ENCODE measurements around the gene SNX6.

SNX6 gene

GRCh38 chr14:34633742-34634141 lies 3.8 kb upstream of the SNX6 start:
- no peak for DNase-seq

- no peak for DNase-seq
Measured at GRCh38 chr14:34632411-34632978, 2.5 kb upstream of the SNX6 start.

GRCh38 chr14:34629344-34629656 lies 648 bp downstream of the SNX6 start:
- DNase-seq: no peak

- no peak for DNase-seq
Measured at GRCh38 chr14:34628681-34629135, 1.2 kb downstream of the SNX6 start.

DNA sequence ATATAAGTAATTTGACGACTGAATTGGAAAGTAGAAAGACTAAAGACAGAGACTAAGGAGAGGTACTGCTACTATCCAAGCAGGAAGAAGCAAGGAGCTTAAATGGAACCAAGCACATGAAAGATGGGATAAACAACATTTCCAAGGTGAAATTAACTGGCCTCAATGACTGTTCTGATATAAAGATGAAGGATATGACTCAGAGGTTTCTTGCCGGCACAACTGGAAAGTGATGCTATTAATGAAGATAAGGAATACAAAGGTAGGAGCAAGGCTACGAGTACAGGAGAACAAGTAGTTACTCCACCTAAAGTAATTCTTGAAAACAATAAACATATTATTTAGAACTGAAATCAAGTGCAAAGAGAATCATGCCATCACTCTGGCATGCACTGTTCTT lies 6.4 kb downstream of the SNX6 start:
- DNase-seq: no peak

GRCh38 chr14:34620839-34621238 lies 9.1 kb downstream of the SNX6 start:
- DNase-seq: no peak

DNA sequence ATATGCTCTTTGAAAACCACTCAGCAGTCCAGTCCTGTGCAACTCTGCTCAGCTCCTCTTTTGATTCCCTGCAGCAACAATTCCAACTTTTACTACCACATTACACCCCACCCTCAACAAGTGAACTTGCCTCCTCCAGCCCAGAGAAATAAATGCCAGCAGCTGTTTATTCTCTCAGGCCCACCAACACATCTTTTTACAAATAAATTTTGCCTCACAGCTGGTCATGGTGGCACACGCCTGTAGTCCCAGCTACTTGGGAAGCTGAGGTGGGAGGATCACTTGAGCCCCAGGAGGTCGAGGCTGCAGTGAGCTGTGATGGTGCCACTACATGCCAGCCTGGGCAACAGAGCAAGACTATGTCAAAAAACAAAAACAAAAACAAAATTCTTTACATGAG lies 9.8 kb downstream of the SNX6 start:
- no peak for DNase-seq

GRCh38 chr14:34619471-34619870 lies 10.5 kb downstream of the SNX6 start:
- DNase-seq: no peak

GRCh38 chr14:34616360-34616759 lies 13.6 kb downstream of the SNX6 start:
- DNase-seq: no peak

DNA sequence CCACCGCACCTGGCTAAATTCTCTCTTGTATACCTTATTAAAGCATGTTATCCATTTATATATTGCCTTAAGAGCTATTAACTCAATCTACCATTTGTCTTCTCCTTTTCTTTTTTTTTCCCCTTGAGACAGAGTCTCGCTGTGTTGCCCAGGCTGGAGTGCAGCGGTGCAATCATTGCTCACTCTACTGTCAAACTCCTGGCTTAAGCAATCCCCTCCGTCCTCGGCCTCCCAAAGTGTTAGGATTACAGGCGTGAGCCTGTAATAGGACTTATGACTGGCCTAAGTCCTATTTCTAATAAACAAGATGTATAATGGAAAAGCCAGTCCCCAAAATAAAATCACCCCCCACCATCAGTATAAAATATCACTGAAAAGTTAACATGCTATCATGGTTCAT lies 14.4 kb downstream of the SNX6 start:
- no peak for DNase-seq

GRCh38 chr14:34614638-34615037 lies 15.3 kb downstream of the SNX6 start:
- DNase-seq: no peak

GRCh38 chr14:34610101-34610500 lies 19.8 kb downstream of the SNX6 start:
- no peak for DNase-seq

DNA sequence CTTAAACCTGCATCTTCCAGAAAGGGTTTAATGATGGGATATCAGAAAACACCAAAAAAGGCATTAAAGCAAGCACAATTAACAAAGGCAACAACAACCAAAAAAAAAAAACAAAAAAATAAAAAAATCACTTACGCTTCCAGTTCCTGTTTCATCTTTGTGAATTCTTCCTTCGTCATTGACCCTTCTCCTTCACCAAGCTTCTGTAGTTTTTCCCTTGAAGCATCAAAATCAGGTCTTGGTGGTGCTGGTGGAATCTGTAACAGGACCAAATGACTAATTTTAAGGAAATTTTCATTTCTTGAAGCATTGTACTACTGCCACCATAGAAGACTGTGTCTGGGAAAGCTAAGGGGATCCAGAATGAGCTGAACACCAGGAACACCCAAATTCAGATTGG lies 24.5 kb downstream of the SNX6 start:
- no peak for DNase-seq

GRCh38 chr14:34604995-34605394 lies 25.0 kb downstream of the SNX6 start:
- DNase-seq: no peak

- no peak for DNase-seq
Measured at GRCh38 chr14:34596891-34597290, 33.1 kb downstream of the SNX6 start.

GRCh38 chr14:34593740-34594375 lies 36.1 kb downstream of the SNX6 start:
- DNase-seq: no peak

GRCh38 chr14:34592623-34593022 lies 37.3 kb downstream of the SNX6 start:
- no peak for DNase-seq

- DNase-seq: no peak
Measured at GRCh38 chr14:34583525-34583924, 46.4 kb downstream of the SNX6 start.

GRCh38 chr14:34582117-34582680 lies 47.7 kb downstream of the SNX6 start:
- no peak for DNase-seq

DNA sequence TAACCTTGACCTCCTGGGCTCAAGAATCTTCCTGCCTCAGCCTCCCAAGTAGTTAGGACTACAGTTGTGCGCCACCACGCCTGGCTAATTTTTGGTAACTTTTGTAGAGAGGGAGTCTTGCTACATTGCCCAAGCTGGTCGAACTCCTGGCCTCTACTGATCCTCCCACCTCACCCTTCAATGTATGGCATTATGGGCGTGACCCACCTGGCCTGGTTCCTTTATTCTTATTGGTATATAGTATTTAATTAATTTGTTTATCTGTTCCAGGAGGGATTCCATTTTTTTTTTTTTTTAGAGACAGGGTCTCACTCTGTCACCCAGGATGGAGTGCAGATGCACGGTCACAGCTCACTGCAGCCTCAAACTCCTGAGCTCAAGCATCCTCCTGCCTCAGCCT lies 49.6 kb downstream of the SNX6 start:
- DNase-seq: no peak

DNA sequence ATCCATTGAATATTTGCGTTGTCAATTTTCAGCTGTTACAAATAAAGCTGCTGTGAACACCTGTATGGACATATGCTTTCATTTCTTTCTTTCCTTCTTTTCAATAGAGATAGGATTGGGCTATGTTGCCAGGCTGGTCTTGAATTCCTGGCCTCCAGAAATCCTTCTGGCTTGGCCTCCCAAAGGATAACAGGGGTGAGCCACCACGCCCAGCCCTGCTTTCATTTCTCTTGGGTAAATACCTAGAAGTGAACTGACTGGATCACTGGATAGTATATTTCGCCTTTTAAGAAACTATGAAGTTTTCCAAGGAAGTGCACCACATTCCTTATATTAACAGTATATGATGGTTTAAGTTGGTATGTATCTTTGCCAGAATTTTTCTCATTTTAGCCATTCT lies 58.2 kb downstream of the SNX6 start:
- DNase-seq: no peak

- no peak for DNase-seq
Measured at GRCh38 chr14:34569750-34570149, 60.2 kb downstream of the SNX6 start.

DNA sequence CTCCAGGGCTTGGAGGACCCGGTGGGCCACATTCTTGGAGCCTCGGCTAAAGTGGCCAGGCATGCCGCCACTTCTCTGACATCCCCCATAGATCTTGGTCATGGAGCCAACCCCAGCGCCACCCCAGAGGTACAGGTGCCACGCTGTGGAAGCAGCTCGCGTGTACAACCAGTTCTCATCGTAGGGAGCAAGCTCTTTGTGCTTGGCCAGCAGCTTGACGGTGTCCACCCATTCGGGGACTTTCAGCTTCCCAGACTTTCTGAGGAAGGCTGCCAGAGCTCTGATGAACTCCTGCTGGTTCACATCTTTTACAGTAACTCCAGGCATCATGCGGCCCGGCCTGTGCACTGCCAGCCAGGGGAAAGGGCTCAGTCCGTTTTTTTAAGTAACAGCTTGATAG lies 61.1 kb downstream of the SNX6 start:
- DNase-seq: no peak

GRCh38 chr14:34562776-34563150 lies 67.2 kb downstream of the SNX6 start:
- no peak for DNase-seq
